ENCODE results near the gene CYP27A1.
"Not testable (repeated sequence)": the region's sequence is repeated elsewhere in the genome, so short reads cannot be mapped to it uniquely, and the experiment has no call there.

CYP27A1 gene

GRCh38 chr2:218754201-218754600, 27.7 kb upstream of the CYP27A1 start:
- in situ Hi-C loops (cut with HindIII; ENCODE audit: low sequenced_read_pairs) = no loop called here

GRCh38 chr2:218754781-218755180, 27.2 kb upstream of the CYP27A1 start:
- TF ChIP-seq, protein P1, sequence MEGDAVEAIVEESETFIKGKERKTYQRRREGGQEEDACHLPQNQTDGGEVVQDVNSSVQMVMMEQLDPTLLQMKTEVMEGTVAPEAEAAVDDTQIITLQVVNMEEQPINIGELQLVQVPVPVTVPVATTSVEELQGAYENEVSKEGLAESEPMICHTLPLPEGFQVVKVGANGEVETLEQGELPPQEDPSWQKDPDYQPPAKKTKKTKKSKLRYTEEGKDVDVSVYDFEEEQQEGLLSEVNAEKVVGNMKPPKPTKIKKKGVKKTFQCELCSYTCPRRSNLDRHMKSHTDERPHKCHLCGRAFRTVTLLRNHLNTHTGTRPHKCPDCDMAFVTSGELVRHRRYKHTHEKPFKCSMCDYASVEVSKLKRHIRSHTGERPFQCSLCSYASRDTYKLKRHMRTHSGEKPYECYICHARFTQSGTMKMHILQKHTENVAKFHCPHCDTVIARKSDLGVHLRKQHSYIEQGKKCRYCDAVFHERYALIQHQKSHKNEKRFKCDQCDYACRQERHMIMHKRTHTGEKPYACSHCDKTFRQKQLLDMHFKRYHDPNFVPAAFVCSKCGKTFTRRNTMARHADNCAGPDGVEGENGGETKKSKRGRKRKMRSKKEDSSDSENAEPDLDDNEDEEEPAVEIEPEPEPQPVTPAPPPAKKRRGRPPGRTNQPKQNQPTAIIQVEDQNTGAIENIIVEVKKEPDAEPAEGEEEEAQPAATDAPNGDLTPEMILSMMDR (IDR thresholded peaks at IDR 0.05; ENCODE audit: low read depth, low read length) = no peak
- no peak overlapping the region for H3K4me3 ChIP-seq (ENCODE audit: low read depth, low read length)
- DNase-seq (ENCODE audit: low read depth, low spot score) = no peak
- in situ Hi-C loops (cut with HindIII; ENCODE audit: low sequenced_read_pairs) = no loop called here

More at GRCh38 chr2:218754201-218754600, 27.7 kb upstream of the CYP27A1 start:
- no peak for DNase-seq (ENCODE audit: low read depth, low spot score)
- TF ChIP-seq, protein P1 (IDR thresholded peaks at IDR 0.05; ENCODE audit: low read depth, low read length) = no peak
- no peak overlapping the region for H3K4me3 ChIP-seq (ENCODE audit: low read depth, low read length)

DNA sequence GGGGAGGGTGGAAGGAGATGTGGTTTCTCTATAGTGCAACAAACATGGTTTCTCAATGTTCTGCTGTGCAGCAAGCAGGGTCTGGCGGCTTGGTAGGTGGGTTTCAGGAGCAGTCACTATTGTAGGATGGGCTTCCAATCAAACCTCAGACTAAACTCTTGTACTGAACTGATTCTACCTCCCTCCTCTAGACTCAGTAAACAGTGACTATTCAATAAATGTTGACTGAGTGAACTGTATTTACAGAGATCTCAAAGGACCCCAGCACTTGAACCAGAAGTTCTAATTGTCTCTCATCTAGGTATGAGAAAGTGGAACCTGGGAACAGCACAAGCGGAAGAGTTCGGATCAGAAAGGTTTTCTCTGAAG, 26.8 kb upstream of the CYP27A1 start:
- no peak for DNase-seq (ENCODE audit: low read depth, low spot score)
- H3K4me3 ChIP-seq (ENCODE audit: low read depth, low read length) = no peak overlapping the region
- TF ChIP-seq, protein P1 (IDR thresholded peaks at IDR 0.05; ENCODE audit: low read depth, low read length) = no peak

DNA sequence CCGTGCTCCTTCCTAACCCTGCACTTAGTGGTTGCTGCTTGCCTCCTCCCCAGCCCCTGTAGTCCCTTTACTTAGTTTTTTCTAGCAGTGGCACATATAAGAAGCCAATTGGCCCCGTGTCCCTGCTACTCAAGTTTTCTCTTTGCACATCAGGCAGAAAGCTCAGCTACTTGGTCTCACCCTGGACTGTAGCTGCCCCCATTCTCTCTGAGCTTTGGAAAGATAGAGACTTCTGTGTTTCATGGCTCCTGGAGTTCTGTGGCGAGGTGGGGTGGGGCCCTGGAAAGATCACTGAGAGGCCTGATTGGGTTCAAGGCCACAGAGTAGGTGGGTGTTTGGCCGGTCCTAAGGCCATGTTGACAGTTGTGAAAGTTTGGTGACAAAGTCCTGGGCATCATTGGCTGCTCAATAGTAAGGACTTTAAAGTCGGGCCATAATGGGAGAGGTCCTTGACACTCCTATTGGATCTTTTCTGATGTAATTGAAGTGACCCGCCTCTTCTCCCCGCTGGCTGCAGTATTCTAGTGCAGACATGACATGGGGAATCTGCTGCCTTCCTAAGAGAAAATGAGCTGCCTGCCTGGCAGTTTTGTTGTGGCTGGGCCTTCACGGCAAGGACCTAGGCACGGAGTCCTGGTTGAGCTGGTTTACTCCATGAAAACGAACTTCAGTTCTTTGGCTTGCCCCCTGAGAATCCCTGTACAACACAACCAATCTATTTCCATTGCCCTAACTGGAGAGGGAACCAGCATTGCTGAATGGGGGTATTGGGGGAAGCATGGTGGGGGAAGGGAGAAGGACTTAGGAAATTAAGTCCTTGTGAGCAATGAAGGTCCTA, 26.2 kb upstream of the CYP27A1 start:
- in situ Hi-C loops (cut with HindIII; ENCODE audit: low sequenced_read_pairs) = no loop called here
- no peak for DNase-seq (ENCODE audit: low read depth, low spot score)
- no peak overlapping the region for H3K4me3 ChIP-seq (ENCODE audit: low read depth, low read length)
- TF ChIP-seq, protein P1 (IDR thresholded peaks at IDR 0.05; ENCODE audit: low read depth, low read length) = no peak

More for the DNA sequence above, 26.8 kb upstream of the CYP27A1 start:
- in situ Hi-C loops (cut with HindIII; ENCODE audit: low sequenced_read_pairs) = no loop called here

DNA sequence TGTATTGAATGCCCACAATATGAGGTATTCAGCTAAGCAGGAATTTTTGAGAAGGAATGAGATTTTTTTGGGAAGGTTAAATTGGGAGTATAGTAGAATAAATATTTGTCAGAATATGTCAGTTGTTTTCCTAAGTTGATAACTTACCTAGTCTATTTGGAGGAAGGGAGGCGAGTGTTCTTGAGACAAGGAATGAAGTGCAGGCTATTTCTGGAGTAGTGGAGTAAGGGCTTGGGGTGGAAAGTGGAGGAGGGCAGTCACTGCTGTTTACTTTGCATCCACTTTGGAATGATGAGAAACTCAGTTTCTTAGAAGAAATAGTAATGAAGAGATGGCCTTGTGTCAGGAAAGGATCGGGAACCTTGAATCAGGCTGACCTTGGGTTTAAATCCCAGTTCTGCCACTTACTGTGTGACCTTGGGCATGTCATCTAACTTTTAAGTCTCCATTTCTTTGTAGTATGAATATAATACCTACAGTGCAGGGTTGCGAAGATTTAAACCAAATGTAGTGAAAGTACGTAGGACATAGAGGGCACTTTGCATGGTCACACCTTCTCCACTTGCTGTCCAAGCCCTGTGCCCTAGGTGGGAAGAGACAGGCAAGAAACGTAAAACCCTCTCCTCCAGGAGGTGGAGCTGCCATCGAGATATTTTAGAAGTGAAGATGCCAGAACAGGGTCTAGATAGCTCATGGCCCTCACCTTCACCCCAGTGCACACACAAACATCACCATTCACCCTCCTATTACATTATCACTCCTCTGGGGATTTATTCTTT, 25.2 kb upstream of the CYP27A1 start:
- DNase-seq (ENCODE audit: low read depth, low spot score) = no peak
- TF ChIP-seq, protein P1 (IDR thresholded peaks at IDR 0.05; ENCODE audit: low read depth, low read length) = no peak
- in situ Hi-C loops (cut with HindIII; ENCODE audit: low sequenced_read_pairs) = no loop called here
- H3K4me3 ChIP-seq (ENCODE audit: low read depth, low read length) = no peak overlapping the region

- H3K4me3 ChIP-seq (ENCODE audit: low read depth, low read length) = no peak overlapping the region
- DNase-seq (ENCODE audit: low read depth, low spot score) = no peak
- TF ChIP-seq, protein P1 (IDR thresholded peaks at IDR 0.05; ENCODE audit: low read depth, low read length) = no peak
- in situ Hi-C loops (cut with HindIII; ENCODE audit: low sequenced_read_pairs) = no loop called here
Measured at GRCh38 chr2:218761795-218762194, 20.2 kb upstream of the CYP27A1 start.

- not testable (repeated sequence) for DNase-seq (ENCODE audit: low read depth, low spot score)
Measured at GRCh38 chr2:218772759-218773158, 9.2 kb upstream of the CYP27A1 start.

More at GRCh38 chr2:218772759-218773158, 9.2 kb upstream of the CYP27A1 start:
- H3K4me3 ChIP-seq (ENCODE audit: low read depth, low read length); in situ Hi-C loops (cut with HindIII; ENCODE audit: low sequenced_read_pairs): not testable (repeated sequence)

All from astrocyte of the spinal cord (primary cell).